ENCODE measurements around the gene SEC11A.
"Not testable (repeated sequence)": the region's sequence is repeated elsewhere in the genome, so short reads cannot be mapped to it uniquely, and the experiment has no call there.

SEC11A gene

DNA sequence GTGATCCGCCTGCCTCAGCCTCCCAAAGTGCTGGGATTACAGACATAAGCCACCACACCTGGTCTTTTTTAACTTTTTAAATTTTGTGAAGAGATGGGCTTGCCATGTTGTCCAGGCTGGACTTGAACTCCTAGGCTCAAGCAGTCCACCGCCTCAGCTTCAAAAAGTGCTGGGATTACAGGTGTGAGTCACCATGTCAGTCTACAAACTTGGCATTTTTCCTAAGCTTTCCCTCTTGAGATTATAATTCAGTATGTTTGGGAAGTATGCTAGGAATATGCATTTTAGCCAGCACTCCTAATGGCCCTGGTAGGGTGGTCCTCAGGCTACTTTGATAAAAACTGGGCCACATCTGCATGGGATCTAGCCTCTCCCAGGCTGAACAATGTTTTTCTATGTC is 66.2 kb downstream of the SEC11A start:
- H3K36me3 ChIP-seq (ENCODE audit: control insufficient read depth, insufficient read depth, low read length): peaks cover 46% of the 10 kb centered on the region
- H3K9me3 ChIP-seq (ENCODE audit: control insufficient read depth, insufficient read depth, low read length): no peaks in the 10 kb centered on the region
- no peak overlapping the region for H3K4me3 ChIP-seq (ENCODE audit: low read depth, low read length)
- H3K4me1 ChIP-seq (ENCODE audit: control insufficient read depth, insufficient read depth, low read length): no peaks in the 10 kb centered on the region
- no peaks in the 10 kb centered on the region for H3K27me3 ChIP-seq (ENCODE audit: control insufficient read depth, insufficient read depth, low read length)
- H3K9ac ChIP-seq (ENCODE audit: low read depth, low read length): no peak overlapping the region

- Histone ChIP-seq H3K9me3 (ENCODE audit: control insufficient read depth, insufficient read depth, low read length) (no peaks in the 10 kb centered on the region), H3K4me3 (ENCODE audit: low read depth, low read length) (no peak overlapping the region), H3K9ac (ENCODE audit: low read depth, low read length) (no peak overlapping the region), H3K27me3 (ENCODE audit: control insufficient read depth, insufficient read depth, low read length) (no peaks in the 10 kb centered on the region), H3K36me3 (ENCODE audit: control insufficient read depth, insufficient read depth, low read length) (peaks cover 51% of the 10 kb centered on the region), H3K4me1 (ENCODE audit: control insufficient read depth, insufficient read depth, low read length) (no peaks in the 10 kb centered on the region)
Measured at GRCh38 chr15:84648539-84648938, 67.4 kb downstream of the SEC11A start.

DNA sequence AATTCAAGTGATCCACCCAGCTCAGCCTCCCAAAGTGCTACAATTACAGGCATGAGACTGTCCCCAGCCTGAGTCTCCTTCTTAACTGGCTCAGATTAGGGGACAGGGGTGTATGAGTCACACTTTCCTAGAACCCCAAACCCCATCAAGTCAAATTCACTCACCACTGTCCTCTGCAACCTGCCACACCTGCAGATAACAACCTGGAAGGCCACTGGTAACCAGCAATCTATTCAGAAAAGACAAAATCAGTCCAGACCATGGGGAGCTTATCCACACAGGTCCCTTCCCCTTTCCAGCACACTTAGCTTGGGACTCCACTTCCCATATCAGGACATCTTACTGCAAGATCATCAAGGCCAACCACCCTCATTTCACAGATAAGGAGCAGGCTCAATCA is 68.2 kb downstream of the SEC11A start:
- H3K9me3 ChIP-seq (ENCODE audit: control insufficient read depth, insufficient read depth, low read length): no peaks in the 10 kb centered on the region
- H3K9ac ChIP-seq (ENCODE audit: low read depth, low read length): no peak overlapping the region
- H3K36me3 ChIP-seq (ENCODE audit: control insufficient read depth, insufficient read depth, low read length): peaks cover 55% of the 10 kb centered on the region
- no peaks in the 10 kb centered on the region for H3K4me1 ChIP-seq (ENCODE audit: control insufficient read depth, insufficient read depth, low read length)
- no peak overlapping the region for H3K4me3 ChIP-seq (ENCODE audit: low read depth, low read length)
- H3K27me3 ChIP-seq (ENCODE audit: control insufficient read depth, insufficient read depth, low read length): no peaks in the 10 kb centered on the region

- Histone ChIP-seq H3K9me3 (ENCODE audit: control insufficient read depth, insufficient read depth, low read length) (no peaks in the 10 kb centered on the region), H3K4me3 (ENCODE audit: low read depth, low read length) (no peak overlapping the region), H3K4me1 (ENCODE audit: control insufficient read depth, insufficient read depth, low read length) (no peaks in the 10 kb centered on the region), H3K36me3 (ENCODE audit: control insufficient read depth, insufficient read depth, low read length) (peaks cover 49% of the 10 kb centered on the region), H3K9ac (ENCODE audit: low read depth, low read length) (no peak overlapping the region), H3K27me3 (ENCODE audit: control insufficient read depth, insufficient read depth, low read length) (no peaks in the 10 kb centered on the region)
Measured at GRCh38 chr15:84645997-84646396, 69.9 kb downstream of the SEC11A start.

- H3K4me1 ChIP-seq (ENCODE audit: control insufficient read depth, insufficient read depth, low read length): no peaks in the 10 kb centered on the region
- H3K27me3 ChIP-seq (ENCODE audit: control insufficient read depth, insufficient read depth, low read length): no peaks in the 10 kb centered on the region
- H3K4me3 ChIP-seq (ENCODE audit: low read depth, low read length): no peak overlapping the region
- no peak overlapping the region for H3K9ac ChIP-seq (ENCODE audit: low read depth, low read length)
- H3K9me3 ChIP-seq (ENCODE audit: control insufficient read depth, insufficient read depth, low read length): no peaks in the 10 kb centered on the region
- H3K36me3 ChIP-seq (ENCODE audit: control insufficient read depth, insufficient read depth, low read length): peaks cover 52% of the 10 kb centered on the region
Measured at GRCh38 chr15:84645496-84645895, 70.4 kb downstream of the SEC11A start.

DNA sequence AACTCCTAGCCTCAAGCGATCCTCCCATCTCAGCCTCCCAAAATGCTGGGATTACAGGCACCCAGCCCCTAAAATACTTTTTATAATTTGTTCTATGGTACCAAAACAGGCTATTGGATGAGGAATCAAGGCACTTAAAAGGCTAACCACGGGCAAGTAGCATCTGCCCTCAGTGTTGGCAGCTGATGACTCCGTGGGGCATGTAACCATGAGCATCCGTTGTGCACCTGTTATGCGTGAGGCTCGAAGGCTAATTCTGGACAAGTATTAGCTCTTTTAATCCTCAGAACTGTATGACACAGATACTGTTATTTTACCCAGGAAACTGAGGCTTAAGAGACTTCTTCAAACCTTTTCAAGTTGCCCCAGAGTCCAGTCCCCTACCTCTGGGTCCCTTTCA is 72.1 kb downstream of the SEC11A start:
- Histone ChIP-seq H3K4me1 (ENCODE audit: control insufficient read depth, insufficient read depth, low read length) (no peaks in the 10 kb centered on the region), H3K27me3 (ENCODE audit: control insufficient read depth, insufficient read depth, low read length) (no peaks in the 10 kb centered on the region), H3K9ac (ENCODE audit: low read depth, low read length) (no peak overlapping the region), H3K4me3 (ENCODE audit: low read depth, low read length) (no peak overlapping the region), H3K36me3 (ENCODE audit: control insufficient read depth, insufficient read depth, low read length) (peaks cover 51% of the 10 kb centered on the region), H3K9me3 (ENCODE audit: control insufficient read depth, insufficient read depth, low read length) (no peaks in the 10 kb centered on the region)

DNA sequence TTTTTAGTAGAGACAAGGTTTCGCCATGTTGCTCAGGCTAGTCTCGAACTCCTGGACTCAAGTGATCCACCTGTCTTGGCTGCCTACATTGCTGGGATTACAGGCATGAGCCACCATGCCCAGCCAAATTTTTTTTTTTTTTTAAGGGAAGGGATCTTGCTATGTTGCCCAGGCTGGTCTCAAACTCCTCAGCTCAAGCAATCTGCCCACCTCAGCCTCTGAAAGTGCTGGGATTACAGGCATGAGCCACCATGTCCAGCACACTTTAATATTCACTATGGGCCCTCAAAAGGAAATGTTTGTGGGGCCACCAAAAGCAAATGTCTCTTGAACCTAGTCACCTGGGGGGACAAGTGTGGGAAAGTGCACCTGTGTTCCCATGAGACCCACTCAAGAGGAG is 73.3 kb downstream of the SEC11A start:
- H3K9me3 ChIP-seq (ENCODE audit: control insufficient read depth, insufficient read depth, low read length); H3K4me3 ChIP-seq (ENCODE audit: low read depth, low read length); H3K9ac ChIP-seq (ENCODE audit: low read depth, low read length); H3K4me1 ChIP-seq (ENCODE audit: control insufficient read depth, insufficient read depth, low read length); H3K27me3 ChIP-seq (ENCODE audit: control insufficient read depth, insufficient read depth, low read length): not testable (repeated sequence)
- H3K36me3 ChIP-seq (ENCODE audit: control insufficient read depth, insufficient read depth, low read length): peaks cover 45% of the 10 kb centered on the region

- H3K4me3 ChIP-seq (ENCODE audit: low read depth, low read length); H3K9me3 ChIP-seq (ENCODE audit: control insufficient read depth, insufficient read depth, low read length); H3K9ac ChIP-seq (ENCODE audit: low read depth, low read length); H3K4me1 ChIP-seq (ENCODE audit: control insufficient read depth, insufficient read depth, low read length); H3K27me3 ChIP-seq (ENCODE audit: control insufficient read depth, insufficient read depth, low read length): not testable (repeated sequence)
- peaks cover 40% of the 10 kb centered on the region for H3K36me3 ChIP-seq (ENCODE audit: control insufficient read depth, insufficient read depth, low read length)
Measured at GRCh38 chr15:84641871-84642270, 74.1 kb downstream of the SEC11A start.

GRCh38 chr15:84638103-84638502 is 77.8 kb downstream of the SEC11A start:
- Histone ChIP-seq H3K4me1 (ENCODE audit: control insufficient read depth, insufficient read depth, low read length) (peaks cover 5% of the 10 kb centered on the region), H3K27me3 (ENCODE audit: control insufficient read depth, insufficient read depth, low read length) (peaks cover 9% of the 10 kb centered on the region), H3K9ac (ENCODE audit: low read depth, low read length) (no peak overlapping the region), H3K9me3 (ENCODE audit: control insufficient read depth, insufficient read depth, low read length) (no peaks in the 10 kb centered on the region), H3K36me3 (ENCODE audit: control insufficient read depth, insufficient read depth, low read length) (peaks cover 15% of the 10 kb centered on the region), H3K4me3 (ENCODE audit: low read depth, low read length) (no peak overlapping the region)

- H3K27me3 ChIP-seq (ENCODE audit: control insufficient read depth, insufficient read depth, low read length): peaks cover 24% of the 10 kb centered on the region
- H3K9me3 ChIP-seq (ENCODE audit: control insufficient read depth, insufficient read depth, low read length): no peaks in the 10 kb centered on the region
- H3K4me1 ChIP-seq (ENCODE audit: control insufficient read depth, insufficient read depth, low read length): peaks cover 5% of the 10 kb centered on the region
- no peaks in the 10 kb centered on the region for H3K36me3 ChIP-seq (ENCODE audit: control insufficient read depth, insufficient read depth, low read length)
- peak overlapping the region; percentile 17 for H3K9ac ChIP-seq (ENCODE audit: low read depth, low read length)
- H3K4me3 ChIP-seq (ENCODE audit: low read depth, low read length): peak overlapping the region; percentile 42
Measured at GRCh38 chr15:84634228-84634837, 81.6 kb downstream of the SEC11A start.

- H3K27me3 ChIP-seq (ENCODE audit: control insufficient read depth, insufficient read depth, low read length): peaks cover 24% of the 10 kb centered on the region
- peak overlapping the region; percentile 17 for H3K9ac ChIP-seq (ENCODE audit: low read depth, low read length)
- H3K36me3 ChIP-seq (ENCODE audit: control insufficient read depth, insufficient read depth, low read length): no peaks in the 10 kb centered on the region
- peak overlapping the region; percentile 42 for H3K4me3 ChIP-seq (ENCODE audit: low read depth, low read length)
- H3K9me3 ChIP-seq (ENCODE audit: control insufficient read depth, insufficient read depth, low read length): no peaks in the 10 kb centered on the region
- peaks cover 5% of the 10 kb centered on the region for H3K4me1 ChIP-seq (ENCODE audit: control insufficient read depth, insufficient read depth, low read length)
Measured at GRCh38 chr15:84633311-84634227, 82.4 kb downstream of the SEC11A start.

DNA sequence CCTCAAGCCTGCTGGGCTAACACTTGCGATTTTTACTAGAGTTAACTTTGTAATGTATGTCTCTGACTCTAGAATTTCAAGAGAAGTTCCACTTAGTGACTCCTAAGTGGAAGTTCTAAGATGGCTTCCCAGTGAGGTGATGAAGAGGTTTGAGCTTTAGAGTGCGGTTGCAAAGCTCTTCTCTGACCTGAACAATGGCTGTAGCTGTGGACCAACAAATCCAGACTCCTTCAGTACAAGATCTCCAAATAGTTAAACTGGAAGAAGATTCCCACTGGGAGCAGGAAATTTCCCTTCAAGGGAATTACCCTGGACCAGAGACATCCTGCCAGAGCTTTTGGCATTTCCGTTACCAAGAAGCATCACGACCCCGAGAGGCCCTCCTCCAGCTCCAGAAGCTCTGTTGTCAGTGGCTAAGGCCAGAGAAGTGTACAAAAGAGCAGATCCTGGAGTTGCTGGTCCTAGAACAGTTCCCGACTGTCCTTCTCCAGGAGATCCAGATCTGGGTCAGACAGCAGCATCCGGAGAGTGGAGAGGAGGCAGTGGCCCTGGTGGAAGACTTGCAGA is 84.2 kb downstream of the SEC11A start:
- H3K4me1 ChIP-seq (ENCODE audit: control insufficient read depth, insufficient read depth, low read length): no peaks in the 10 kb centered on the region
- peak overlapping the region; percentile 84 for H3K4me3 ChIP-seq (ENCODE audit: low read depth, low read length)
- H3K36me3 ChIP-seq (ENCODE audit: control insufficient read depth, insufficient read depth, low read length): no peaks in the 10 kb centered on the region
- H3K9me3 ChIP-seq (ENCODE audit: control insufficient read depth, insufficient read depth, low read length): no peaks in the 10 kb centered on the region
- H3K27me3 ChIP-seq (ENCODE audit: control insufficient read depth, insufficient read depth, low read length): peaks cover 24% of the 10 kb centered on the region
- H3K9ac ChIP-seq (ENCODE audit: low read depth, low read length): peak overlapping the region; percentile 87

Data from iPS-15b (cell line).